Progenitor cell of endocrine pancreas (in vitro differentiated cells): ENCODE measurements around the gene C19orf85. TPM values are rescaled to one million over a fixed set of nuclear protein-coding genes. Genes with fewer than 3 reads are reported as not detected.

Source experiments
- DNase-seq: peaks from one replicate; pipeline ENCODE4 v3.0.0; 2021; ENCODE audit warnings: low spot score; ENCODE audit not compliant: unreplicated experiment
- H3K27ac Mint-ChIP-seq: 2 replicates; pipeline ENCODE4 v1.8.0; 2021; ENCODE audit warnings: mild to moderate bottlenecking, moderate library complexity, mixed read lengths
- H3K27me3 Mint-ChIP-seq: 2 replicates; pipeline ENCODE4 v1.8.0; 2021; ENCODE audit warnings: mixed read lengths
- H3K36me3 Mint-ChIP-seq: 2 replicates; pipeline ENCODE4 v1.8.0; 2022; ENCODE audit warnings: mixed read lengths; ENCODE audit not compliant: insufficient read depth
- H3K4me1 Mint-ChIP-seq: 2 replicates; pipeline ENCODE4 v1.8.0; 2021; ENCODE audit warnings: low read depth, mixed read lengths
- H3K4me3 Mint-ChIP-seq: 2 replicates; pipeline ENCODE4 v1.8.0; 2021; ENCODE audit warnings: low read depth, mild to moderate bottlenecking, moderate library complexity, mixed read lengths
- H3K9me3 Mint-ChIP-seq: 2 replicates; pipeline ENCODE4 v1.8.0; 2021; ENCODE audit warnings: low read depth, mixed read lengths
- total RNA-seq: library from RNA; stranded (reverse); gene quantifications from 2 replicates; pipeline ENCODE4 v1.2.1, GENCODE V29; 2021
- TF ChIP-seq, protein P1 (sequence below): fragments of 200-600 bp; sonication (generic); IDR thresholded peaks from one replicate; pipeline ENCODE4 v1.5.0; 2021; ENCODE audit warnings: antibody characterized with exemption, mild to moderate bottlenecking; ENCODE audit not compliant: unreplicated experiment

Gene C19orf85
- total RNA-seq, 1 donor from 2014 or later: not detected

DNA sequence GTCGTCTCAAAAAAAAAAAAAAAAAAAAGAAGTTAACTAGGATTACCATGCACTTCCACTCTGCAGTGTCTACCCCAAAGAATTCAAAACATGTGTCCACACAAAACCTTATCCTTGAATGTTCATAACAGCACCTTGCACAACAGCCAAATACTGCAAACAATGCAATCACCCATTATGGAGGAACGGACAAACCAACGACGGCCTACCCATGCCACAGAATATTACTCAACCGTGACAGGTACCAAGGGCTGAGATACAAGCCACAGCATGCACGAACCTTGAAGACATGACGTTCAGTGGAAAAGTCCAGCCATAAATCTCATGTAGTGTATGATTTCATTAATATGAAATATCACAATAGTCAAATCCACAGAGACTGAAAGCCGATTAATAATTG is 18.5 kb downstream of the C19orf85 start:
- no peaks in the 10 kb centered on the region for H3K4me1 Mint-ChIP-seq
- H3K27me3 Mint-ChIP-seq: peaks cover 56% of the 10 kb centered on the region
- TF ChIP-seq, protein P1, sequence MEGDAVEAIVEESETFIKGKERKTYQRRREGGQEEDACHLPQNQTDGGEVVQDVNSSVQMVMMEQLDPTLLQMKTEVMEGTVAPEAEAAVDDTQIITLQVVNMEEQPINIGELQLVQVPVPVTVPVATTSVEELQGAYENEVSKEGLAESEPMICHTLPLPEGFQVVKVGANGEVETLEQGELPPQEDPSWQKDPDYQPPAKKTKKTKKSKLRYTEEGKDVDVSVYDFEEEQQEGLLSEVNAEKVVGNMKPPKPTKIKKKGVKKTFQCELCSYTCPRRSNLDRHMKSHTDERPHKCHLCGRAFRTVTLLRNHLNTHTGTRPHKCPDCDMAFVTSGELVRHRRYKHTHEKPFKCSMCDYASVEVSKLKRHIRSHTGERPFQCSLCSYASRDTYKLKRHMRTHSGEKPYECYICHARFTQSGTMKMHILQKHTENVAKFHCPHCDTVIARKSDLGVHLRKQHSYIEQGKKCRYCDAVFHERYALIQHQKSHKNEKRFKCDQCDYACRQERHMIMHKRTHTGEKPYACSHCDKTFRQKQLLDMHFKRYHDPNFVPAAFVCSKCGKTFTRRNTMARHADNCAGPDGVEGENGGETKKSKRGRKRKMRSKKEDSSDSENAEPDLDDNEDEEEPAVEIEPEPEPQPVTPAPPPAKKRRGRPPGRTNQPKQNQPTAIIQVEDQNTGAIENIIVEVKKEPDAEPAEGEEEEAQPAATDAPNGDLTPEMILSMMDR: no peak
- H3K9me3 Mint-ChIP-seq: no peaks in the 10 kb centered on the region
- no peak overlapping the region for H3K27ac Mint-ChIP-seq
- no peak for DNase-seq
- H3K4me3 Mint-ChIP-seq: no peak overlapping the region
- H3K36me3 Mint-ChIP-seq: no peaks in the 10 kb centered on the region

DNA sequence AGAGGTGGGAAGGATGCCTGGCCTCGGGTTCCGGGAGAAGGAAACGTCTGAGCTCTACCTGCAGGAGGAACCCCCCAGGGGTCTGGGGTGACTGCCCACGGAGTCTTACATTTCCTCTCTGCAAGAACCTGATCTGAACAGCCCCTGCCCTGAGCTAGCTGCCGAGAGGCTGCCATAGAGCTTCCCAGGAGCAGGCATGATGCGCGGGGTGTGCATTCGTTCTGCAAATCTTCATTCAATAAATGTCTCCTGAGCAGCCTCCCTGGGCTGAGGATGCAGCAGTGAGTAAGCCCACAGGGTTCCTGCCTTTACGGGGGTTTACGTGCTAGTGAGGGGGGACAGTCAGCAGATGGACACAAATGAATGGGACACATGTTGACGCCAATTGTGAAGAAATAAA is 19.9 kb downstream of the C19orf85 start:
- Mint-ChIP-seq H3K4me3 (no peak overlapping the region), H3K4me1 (no peaks in the 10 kb centered on the region), H3K27me3 (peaks cover 60% of the 10 kb centered on the region), H3K27ac (no peak overlapping the region), H3K9me3 (no peaks in the 10 kb centered on the region), H3K36me3 (no peaks in the 10 kb centered on the region)
- no peak for DNase-seq
- TF ChIP-seq, protein P1: no peak

DNA sequence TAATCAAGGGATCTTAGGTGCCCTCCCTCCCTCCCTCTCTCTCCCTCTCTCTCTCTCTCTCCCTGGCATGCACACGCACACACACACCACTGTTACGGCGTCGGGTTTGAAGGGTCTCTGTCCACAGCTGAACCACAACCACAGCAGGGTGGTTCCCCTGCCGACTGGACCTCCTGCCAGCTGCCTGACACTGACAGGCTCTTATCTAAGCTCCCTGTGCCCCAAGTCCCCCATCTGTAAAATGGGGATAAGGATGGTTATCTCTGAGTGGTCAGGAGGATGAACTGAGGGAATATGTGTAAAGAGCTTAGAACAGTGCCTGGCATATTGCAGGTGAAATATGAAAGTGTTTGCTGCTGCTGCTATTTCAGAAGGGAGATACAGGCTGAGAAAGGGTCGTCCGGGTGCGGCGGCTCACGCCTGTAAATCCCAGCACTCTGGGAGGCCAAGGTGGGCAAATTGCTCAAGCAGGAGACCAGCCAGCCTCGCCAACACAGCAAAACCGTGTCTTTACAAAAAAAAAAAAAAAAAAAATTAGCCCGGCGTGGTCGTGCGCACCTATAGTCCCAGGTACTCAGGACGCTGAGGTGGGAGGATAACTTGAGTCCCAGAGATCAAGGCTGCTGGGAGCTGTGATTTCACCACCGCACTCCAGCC is 20.6 kb downstream of the C19orf85 start:
- Mint-ChIP-seq H3K4me3 (no peak overlapping the region), H3K27ac (no peak overlapping the region), H3K9me3 (no peaks in the 10 kb centered on the region), H3K4me1 (no peaks in the 10 kb centered on the region), H3K27me3 (peaks cover 67% of the 10 kb centered on the region), H3K36me3 (no peaks in the 10 kb centered on the region)
- TF ChIP-seq, protein P1: no peak
- no peak for DNase-seq

DNA sequence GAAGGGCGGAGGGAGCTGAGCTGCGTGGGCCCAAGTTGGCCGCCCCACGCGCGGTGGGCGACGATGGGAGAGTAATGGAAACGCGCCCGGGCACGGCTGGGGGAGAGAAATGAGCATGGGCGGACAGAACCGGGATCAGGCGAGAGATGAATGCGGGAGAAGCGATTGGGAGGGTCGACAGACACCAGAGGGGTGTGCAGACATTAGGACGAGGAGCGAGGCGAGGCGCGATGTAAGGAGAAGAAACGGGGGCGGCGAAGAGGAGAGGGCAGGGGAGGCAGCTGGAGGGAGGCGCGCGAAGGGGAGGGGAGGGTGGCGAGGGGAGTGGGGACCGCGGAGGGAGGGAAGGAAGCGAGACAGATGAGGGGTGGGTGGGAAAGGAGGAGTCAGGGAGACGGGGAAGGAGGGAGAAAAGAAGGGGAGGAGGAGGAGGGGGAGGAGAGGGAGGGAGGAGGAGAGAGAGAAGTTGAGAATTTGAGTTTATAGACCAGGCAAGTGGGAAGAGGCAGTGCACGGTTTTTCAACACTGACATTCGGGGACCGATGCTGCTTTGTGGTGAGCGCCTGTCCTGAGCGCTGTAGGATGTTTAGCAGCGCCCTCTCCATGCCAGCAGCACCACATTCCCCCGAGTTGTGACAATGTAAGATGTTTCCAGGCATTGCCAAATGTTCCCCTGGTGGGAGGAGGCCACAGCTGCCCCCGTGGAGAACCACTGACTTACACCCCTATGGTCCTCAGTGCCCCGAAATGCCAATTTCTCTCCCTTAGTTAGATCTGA is 21.3 kb downstream of the C19orf85 start, which contains the start of gene SHISA7:
SHISA7 (minus strand) TSS at position 256 of the 779 bp plus-strand sequence. CDS start 437 bp downstream, outside the sequence.
- Mint-ChIP-seq H3K36me3 (no peaks in the 10 kb centered on the region), H3K27me3 (peaks cover 73% of the 10 kb centered on the region), H3K27ac (no peak within 1 kb of the TSS), H3K9me3 (no peaks in the 10 kb centered on the region), H3K4me3 (no peak within 1 kb of the TSS), H3K4me1 (no peaks in the 10 kb centered on the region)
- DNase-seq: no peak
- TF ChIP-seq, protein P1: no peak

DNA sequence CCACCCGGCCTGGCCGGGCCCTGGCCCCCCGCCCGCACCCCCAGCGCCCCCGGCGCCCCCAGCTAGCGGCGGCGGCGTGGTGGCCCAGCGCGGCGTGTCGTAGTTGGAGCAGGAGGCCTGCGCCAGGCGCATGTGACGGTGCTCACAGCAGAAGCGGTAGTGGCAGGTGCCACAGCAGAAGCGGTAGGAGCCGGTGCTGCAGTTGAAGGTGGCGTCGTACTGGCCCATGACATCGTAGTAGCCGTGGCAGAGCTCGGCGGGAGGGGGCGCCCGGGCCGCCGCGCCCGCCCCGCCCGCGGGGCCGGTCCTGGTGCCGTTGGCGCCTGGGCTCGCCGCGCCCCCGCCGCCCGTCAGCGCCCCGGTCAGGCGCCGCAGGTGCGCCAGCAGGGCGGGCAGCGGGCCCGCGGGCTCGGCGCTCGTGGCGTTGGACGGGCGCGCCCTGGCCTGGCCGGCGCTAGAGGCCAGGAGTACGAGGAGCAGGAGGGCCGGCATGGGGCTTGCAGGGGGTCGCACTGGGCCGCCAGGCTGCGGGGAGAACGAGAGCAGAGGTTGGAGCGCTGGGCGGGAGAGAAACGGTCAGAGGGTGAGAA is 22.1 kb downstream of the C19orf85 start:
- Mint-ChIP-seq H3K4me3 (no peak overlapping the region), H3K27ac (no peak overlapping the region), H3K9me3 (no peaks in the 10 kb centered on the region), H3K27me3 (peaks cover 76% of the 10 kb centered on the region), H3K36me3 (no peaks in the 10 kb centered on the region), H3K4me1 (no peaks in the 10 kb centered on the region)
- TF ChIP-seq, protein P1: no peak
- DNase-seq: no peak
